Measurements from ENCODE around the gene ZNF865. TPM values are rescaled to one million over a fixed set of nuclear protein-coding genes. Genes with fewer than 3 reads are reported as not detected.
"Not testable (repeated sequence)": the region's sequence is repeated elsewhere in the genome, so short reads cannot be mapped to it uniquely, and the experiment has no call there.

Gene ZNF865
- polyA plus RNA-seq = 1 to 10 TPM; 4.3 to 5.9 TPM

GRCh38 chr19:55605637-55606470 is at the start of gene ZNF865:
TSS of gene ZNF865 (plus strand) at chr19:55605647. CDS start at chr19:55613619, 7,972 bp downstream.
- Histone ChIP-seq H3K27me3 (ENCODE audit: control insufficient read depth in 1 of 2, insufficient read depth in 2 of 2, low read length in 2 of 2) (no peaks in the 10 kb centered on the region), H3K4me3 (ENCODE audit: low read depth in 1 of 2, low read length in 2 of 2) (peak within 1 kb of the TSS; percentile 69 to 75), H3K36me3 (ENCODE audit: control insufficient read depth in 2 of 2, insufficient read depth in 2 of 2, low read length in 1 of 2) (peaks cover 0 to 10% of the 10 kb centered on the region in 2 donors), H3K9me3 (ENCODE audit: control insufficient read depth in 2 of 2, insufficient read depth in 1 of 2, low read depth in 1 of 2, low read length in 1 of 2) (no peaks in the 10 kb centered on the region), H3K27ac (ENCODE audit: low read depth in 2 of 2, low read length in 1 of 2) (peak within 1 kb of the TSS; percentile 90 to 96), H3K4me1 (ENCODE audit: control insufficient read depth in 2 of 2, insufficient read depth in 2 of 2, low read length in 1 of 2) (peaks cover 0 to 9% of the 10 kb centered on the region in 2 donors)
- WGBS, 2 donors = 1% methylated on average over 23 to 44 of the region's 44 CpGs

GRCh38 chr19:55559684-55560083 is 45.8 kb upstream of the ZNF865 start:
- H3K4me3 ChIP-seq (ENCODE audit: low read depth in 1 of 2, low read length in 2 of 2) = no peak overlapping the region
- WGBS, 2 donors = 74 to 77% methylated on average over 9 of the region's 9 CpGs
- no peaks in the 10 kb centered on the region for H3K36me3 ChIP-seq (ENCODE audit: control insufficient read depth in 2 of 2, insufficient read depth in 2 of 2, low read length in 1 of 2)
- H3K27me3 ChIP-seq (ENCODE audit: control insufficient read depth in 1 of 2, insufficient read depth in 2 of 2, low read length in 2 of 2) = peaks cover 0 to 3% of the 10 kb centered on the region in 2 donors
- no peaks in the 10 kb centered on the region for H3K4me1 ChIP-seq (ENCODE audit: control insufficient read depth in 2 of 2, insufficient read depth in 2 of 2, low read length in 1 of 2)
- no peak overlapping the region for H3K27ac ChIP-seq (ENCODE audit: low read depth in 2 of 2, low read length in 1 of 2)
- peaks cover 0 to 6% of the 10 kb centered on the region in 2 donors for H3K9me3 ChIP-seq (ENCODE audit: control insufficient read depth in 2 of 2, insufficient read depth in 1 of 2, low read depth in 1 of 2, low read length in 1 of 2)

DNA sequence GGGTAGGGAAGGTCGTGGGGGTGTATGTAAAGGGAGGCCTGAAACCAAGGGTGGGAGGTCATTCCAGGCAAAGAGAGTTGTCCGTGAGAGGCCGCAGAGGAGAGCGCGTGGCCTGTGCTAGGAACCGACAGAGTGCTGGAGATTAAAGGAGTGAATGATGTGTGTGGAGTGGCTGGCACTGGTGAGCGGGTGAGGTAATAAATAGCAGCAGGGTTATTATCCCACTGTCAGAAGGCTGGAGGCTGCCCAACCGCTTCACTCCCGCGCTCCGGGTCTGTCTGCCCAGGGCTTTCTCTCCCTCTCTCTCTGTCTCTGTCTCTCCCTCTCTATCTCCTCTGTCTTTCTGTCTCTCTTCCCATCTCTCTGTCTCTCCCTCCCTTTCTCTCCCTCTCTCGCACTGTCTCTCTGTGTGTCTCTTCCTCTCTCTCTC is 42.2 kb upstream of the ZNF865 start:
- Histone ChIP-seq H3K9me3 (ENCODE audit: control insufficient read depth in 2 of 2, insufficient read depth in 1 of 2, low read depth in 1 of 2, low read length in 1 of 2) (peaks cover 0 to 6% of the 10 kb centered on the region in 2 donors), H3K27me3 (ENCODE audit: control insufficient read depth in 1 of 2, insufficient read depth in 2 of 2, low read length in 2 of 2) (peaks cover 0 to 3% of the 10 kb centered on the region in 2 donors), H3K4me3 (ENCODE audit: low read depth in 1 of 2, low read length in 2 of 2) (no peak overlapping the region), H3K36me3 (ENCODE audit: control insufficient read depth in 2 of 2, insufficient read depth in 2 of 2, low read length in 1 of 2) (no peaks in the 10 kb centered on the region), H3K4me1 (ENCODE audit: control insufficient read depth in 2 of 2, insufficient read depth in 2 of 2, low read length in 1 of 2) (no peaks in the 10 kb centered on the region), H3K27ac (ENCODE audit: low read depth in 2 of 2, low read length in 1 of 2) (no peak overlapping the region)
- WGBS, 2 donors = 31 to 36% methylated on average over 12 of the region's 12 CpGs

GRCh38 chr19:55566823-55567222 is 38.6 kb upstream of the ZNF865 start:
- 37 to 41% methylated on average over 9 of the region's 9 CpGs for WGBS, 2 donors

DNA sequence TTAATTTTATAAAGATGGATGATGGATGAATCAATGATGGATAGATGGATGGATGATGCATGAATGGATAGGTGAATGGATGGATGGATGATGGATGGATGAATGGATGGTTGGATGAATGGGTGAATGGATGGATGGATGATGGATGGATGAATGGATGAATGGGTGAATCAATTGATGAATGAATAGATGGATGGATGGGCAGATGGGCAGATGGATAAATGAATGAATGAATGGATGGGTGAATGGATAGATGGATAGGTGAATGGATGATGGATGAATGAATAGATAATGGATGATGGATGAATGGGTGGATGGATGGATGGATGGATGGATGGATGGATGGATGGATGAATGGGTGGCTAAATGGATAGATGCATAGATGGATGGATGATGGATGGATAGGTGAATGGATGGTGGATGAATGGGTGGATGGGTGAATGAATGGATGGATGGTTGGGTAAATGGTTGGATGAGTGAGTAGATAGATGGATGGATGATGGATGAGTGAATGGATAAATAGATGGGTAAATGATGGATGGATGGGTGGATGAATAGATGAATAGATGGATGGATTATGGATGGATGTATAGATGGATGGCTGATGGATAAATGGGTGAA is 37.6 kb upstream of the ZNF865 start:
- H3K4me1 ChIP-seq (ENCODE audit: control insufficient read depth in 2 of 2, insufficient read depth in 2 of 2, low read length in 1 of 2) = no peaks in the 10 kb centered on the region
- no peak overlapping the region for H3K27ac ChIP-seq (ENCODE audit: low read depth in 2 of 2, low read length in 1 of 2)
- peaks cover 0 to 3% of the 10 kb centered on the region in 2 donors for H3K27me3 ChIP-seq (ENCODE audit: control insufficient read depth in 1 of 2, insufficient read depth in 2 of 2, low read length in 2 of 2)
- no peak overlapping the region for H3K4me3 ChIP-seq (ENCODE audit: low read depth in 1 of 2, low read length in 2 of 2)
- H3K36me3 ChIP-seq (ENCODE audit: control insufficient read depth in 2 of 2, insufficient read depth in 2 of 2, low read length in 1 of 2) = no peaks in the 10 kb centered on the region
- H3K9me3 ChIP-seq (ENCODE audit: control insufficient read depth in 2 of 2, insufficient read depth in 1 of 2, low read depth in 1 of 2, low read length in 1 of 2) = no peaks in the 10 kb centered on the region

More at GRCh38 chr19:55566823-55567222, 38.6 kb upstream of the ZNF865 start:
- Histone ChIP-seq H3K4me1 (ENCODE audit: control insufficient read depth in 2 of 2, insufficient read depth in 2 of 2, low read length in 1 of 2) (no peaks in the 10 kb centered on the region), H3K4me3 (ENCODE audit: low read depth in 1 of 2, low read length in 2 of 2) (no peak overlapping the region), H3K9me3 (ENCODE audit: control insufficient read depth in 2 of 2, insufficient read depth in 1 of 2, low read depth in 1 of 2, low read length in 1 of 2) (no peaks in the 10 kb centered on the region), H3K27ac (ENCODE audit: low read depth in 2 of 2, low read length in 1 of 2) (no peak overlapping the region), H3K27me3 (ENCODE audit: control insufficient read depth in 1 of 2, insufficient read depth in 2 of 2, low read length in 2 of 2) (peaks cover 0 to 3% of the 10 kb centered on the region in 2 donors), H3K36me3 (ENCODE audit: control insufficient read depth in 2 of 2, insufficient read depth in 2 of 2, low read length in 1 of 2) (no peaks in the 10 kb centered on the region)

GRCh38 chr19:55569477-55569876 is 36.0 kb upstream of the ZNF865 start:
- not testable (repeated sequence) for H3K27ac ChIP-seq (ENCODE audit: low read depth in 2 of 2, low read length in 1 of 2); H3K27me3 ChIP-seq (ENCODE audit: control insufficient read depth in 1 of 2, insufficient read depth in 2 of 2, low read length in 2 of 2); H3K9me3 ChIP-seq (ENCODE audit: control insufficient read depth in 2 of 2, insufficient read depth in 1 of 2, low read depth in 1 of 2, low read length in 1 of 2); H3K4me1 ChIP-seq (ENCODE audit: control insufficient read depth in 2 of 2, insufficient read depth in 2 of 2, low read length in 1 of 2); H3K4me3 ChIP-seq (ENCODE audit: low read depth in 1 of 2, low read length in 2 of 2); H3K36me3 ChIP-seq (ENCODE audit: control insufficient read depth in 2 of 2, insufficient read depth in 2 of 2, low read length in 1 of 2)
- 93% methylated on average over 5 of the region's 5 CpGs for WGBS, 2 donors

DNA sequence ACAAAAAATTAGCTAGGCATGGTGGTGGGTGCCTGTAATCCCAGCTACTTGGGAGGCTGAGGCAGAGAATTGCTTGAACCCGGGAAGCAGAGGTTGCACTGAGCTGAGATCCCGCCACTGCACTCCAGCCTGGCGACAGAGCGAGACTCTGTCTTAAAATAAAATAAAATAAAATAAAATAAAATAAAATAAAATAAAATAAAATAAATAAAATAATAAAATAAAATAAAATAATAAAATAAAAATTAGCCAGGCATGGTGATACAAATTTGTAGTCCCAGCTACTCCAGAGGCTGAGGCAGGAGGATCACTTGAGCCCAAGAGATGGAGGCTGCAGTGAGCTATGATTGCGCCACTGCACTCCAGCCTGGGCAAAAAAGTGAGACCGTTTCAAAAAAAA is 31.5 kb upstream of the ZNF865 start:
- H3K27me3 ChIP-seq (ENCODE audit: control insufficient read depth in 1 of 2, insufficient read depth in 2 of 2, low read length in 2 of 2); H3K27ac ChIP-seq (ENCODE audit: low read depth in 2 of 2, low read length in 1 of 2); H3K4me3 ChIP-seq (ENCODE audit: low read depth in 1 of 2, low read length in 2 of 2); H3K36me3 ChIP-seq (ENCODE audit: control insufficient read depth in 2 of 2, insufficient read depth in 2 of 2, low read length in 1 of 2); H3K9me3 ChIP-seq (ENCODE audit: control insufficient read depth in 2 of 2, insufficient read depth in 1 of 2, low read depth in 1 of 2, low read length in 1 of 2); H3K4me1 ChIP-seq (ENCODE audit: control insufficient read depth in 2 of 2, insufficient read depth in 2 of 2, low read length in 1 of 2): not testable (repeated sequence)
- 74 to 89% methylated on average over 4 to 6 of the region's 6 CpGs for WGBS, 2 donors

DNA sequence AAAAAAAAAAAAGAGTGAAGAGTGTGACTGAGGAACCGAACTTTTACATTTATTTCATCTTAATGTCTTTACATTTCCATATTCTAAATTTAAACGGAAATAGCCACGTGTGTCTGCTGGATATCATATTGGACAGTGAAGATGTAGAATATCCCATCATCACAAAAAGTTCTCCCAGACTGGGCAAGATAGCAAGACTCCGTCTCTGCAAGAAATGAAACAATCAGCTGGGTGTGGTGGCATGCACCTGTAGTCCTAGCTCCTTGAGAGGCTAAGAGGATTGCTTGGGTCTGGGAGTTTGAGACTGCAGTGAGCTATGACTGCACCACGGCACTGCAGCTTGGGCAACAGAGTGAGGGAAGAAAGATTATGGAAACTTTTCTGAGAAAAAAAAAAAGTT is 28.7 kb upstream of the ZNF865 start:
- Histone ChIP-seq H3K27me3 (ENCODE audit: control insufficient read depth in 1 of 2, insufficient read depth in 2 of 2, low read length in 2 of 2) (no peaks in the 10 kb centered on the region), H3K27ac (ENCODE audit: low read depth in 2 of 2, low read length in 1 of 2) (no peak overlapping the region), H3K4me3 (ENCODE audit: low read depth in 1 of 2, low read length in 2 of 2) (no peak overlapping the region), H3K36me3 (ENCODE audit: control insufficient read depth in 2 of 2, insufficient read depth in 2 of 2, low read length in 1 of 2) (peaks cover 4 to 9% of the 10 kb centered on the region in 2 donors), H3K9me3 (ENCODE audit: control insufficient read depth in 2 of 2, insufficient read depth in 1 of 2, low read depth in 1 of 2, low read length in 1 of 2) (no peaks in the 10 kb centered on the region), H3K4me1 (ENCODE audit: control insufficient read depth in 2 of 2, insufficient read depth in 2 of 2, low read length in 1 of 2) (peaks cover 0 to 3% of the 10 kb centered on the region in 2 donors)
- 89 to 93% methylated on average over 5 of the region's 5 CpGs for WGBS, 2 donors

- peaks cover 0 to 4% of the 10 kb centered on the region in 2 donors for H3K4me1 ChIP-seq (ENCODE audit: control insufficient read depth in 2 of 2, insufficient read depth in 2 of 2, low read length in 1 of 2)
- no peaks in the 10 kb centered on the region for H3K27me3 ChIP-seq (ENCODE audit: control insufficient read depth in 1 of 2, insufficient read depth in 2 of 2, low read length in 2 of 2)
- H3K36me3 ChIP-seq (ENCODE audit: control insufficient read depth in 2 of 2, insufficient read depth in 2 of 2, low read length in 1 of 2) = peaks cover 4 to 9% of the 10 kb centered on the region in 2 donors
- H3K4me3 ChIP-seq (ENCODE audit: low read depth in 1 of 2, low read length in 2 of 2) = no peak overlapping the region
- no peaks in the 10 kb centered on the region for H3K9me3 ChIP-seq (ENCODE audit: control insufficient read depth in 2 of 2, insufficient read depth in 1 of 2, low read depth in 1 of 2, low read length in 1 of 2)
- 95 to 96% methylated on average over 78 to 83 of the region's 83 CpGs for WGBS, 2 donors
- no peak overlapping the region for H3K27ac ChIP-seq (ENCODE audit: low read depth in 2 of 2, low read length in 1 of 2)
These were observed 27.3 kb upstream of the ZNF865 start for GRCh38 chr19:55578031-55578760.
